Lower leg skin (tissue), 4 donors: Measurements from ENCODE around the gene ZBTB16. TPM values are rescaled to one million over a fixed set of nuclear protein-coding genes. Genes with fewer than 3 reads are reported as not detected.

Experiments
- DNase-seq, 2 donors: peaks; one replicate each; pipeline ENCODE4 v3.0.0-alpha.2; 2019; ENCODE audit warnings: low spot score in 2 of 2
- H3K4me3 ChIP-seq: fragments of 200-600 bp; sonication (generic); 2 replicates; pipeline ENCODE4 v1.5.1; 2017; ENCODE audit warnings: mild to moderate bottlenecking, low read depth; ENCODE audit not compliant: poor library complexity, severe bottlenecking
- POLR2A ChIP-seq, 2 donors: fragments of 450-650 bp; IDR thresholded peaks; one replicate each; pipeline ENCODE4 v1.6.1; 2016 to 2017; ENCODE audit warnings: antibody characterized with exemption in 2 of 2, mild to moderate bottlenecking in 1 of 2, moderate library complexity in 1 of 2
- WGBS, 2 donors: methylation state at CpG; one replicate each; pipeline ENCODE4 v1.1.5; 2018; 5-methylcytosine and 5-hydroxymethylcytosine counted together
- intact Hi-C: fragments of 100-400 bp; cut with DNase I; formaldehyde crosslinking; loops from one replicate; pipeline ENCODE4 v1.15.0; 2023; ENCODE audit warnings: low total_unique reads
- total RNA-seq, 4 donors: library from RNA; depleted of rRNA; stranded (reverse); fragments of >200 nt; gene quantifications; one replicate each; pipeline ENCODE4 v1.1.0, GENCODE V29; 2016
- TF ChIP-seq, protein P1 (sequence below), 3 donors: fragments of 450-650 bp; IDR thresholded peaks; one replicate each; pipeline ENCODE4 v1.5.1; 2016; ENCODE audit warnings: antibody characterized with exemption in 3 of 3, mild to moderate bottlenecking in 3 of 3, moderate library complexity in 2 of 3

The ZBTB16 gene
- total RNA-seq, 4 donors from 2014 or later = 167 to 369 (median 233) TPM

DNA sequence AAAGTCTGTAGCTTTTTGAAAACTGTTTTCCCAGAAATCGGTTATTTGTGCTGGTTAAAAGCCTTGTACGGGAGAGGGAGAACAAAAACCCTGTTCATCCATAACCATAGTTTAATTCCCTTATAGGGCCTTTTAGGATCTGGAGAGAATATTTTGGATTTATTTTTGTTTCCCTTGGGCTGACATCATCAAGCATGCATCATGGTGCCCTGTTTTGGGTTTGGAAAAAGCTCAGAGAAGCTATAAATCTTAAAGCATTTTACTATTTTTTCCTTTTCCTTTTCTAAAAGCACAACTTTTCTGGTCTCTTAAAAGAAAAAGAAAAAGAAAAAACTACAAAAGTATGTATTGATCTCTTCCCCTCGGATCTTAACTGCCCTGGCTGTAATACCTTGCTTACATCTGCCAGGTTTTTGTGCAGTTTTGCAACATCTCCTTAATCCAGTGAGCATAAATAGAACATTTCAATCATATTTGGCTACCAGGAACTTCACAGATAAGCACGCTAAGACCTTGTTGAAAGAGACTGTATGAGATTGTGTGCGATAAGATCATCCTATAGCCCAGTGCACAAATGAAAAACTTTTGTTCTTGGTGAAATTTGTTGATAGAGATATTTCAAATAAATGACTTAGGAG lies 88.0 kb downstream of the ZBTB16 start:
- DNase-seq = no peak
- H3K4me3 ChIP-seq = no peak overlapping the region
- intact Hi-C loops = loop anchor here (10.0 kb wide), 1 partner anchor 73 kb away; no protein-coding TSS in a partner anchor
- TF ChIP-seq, protein P1, sequence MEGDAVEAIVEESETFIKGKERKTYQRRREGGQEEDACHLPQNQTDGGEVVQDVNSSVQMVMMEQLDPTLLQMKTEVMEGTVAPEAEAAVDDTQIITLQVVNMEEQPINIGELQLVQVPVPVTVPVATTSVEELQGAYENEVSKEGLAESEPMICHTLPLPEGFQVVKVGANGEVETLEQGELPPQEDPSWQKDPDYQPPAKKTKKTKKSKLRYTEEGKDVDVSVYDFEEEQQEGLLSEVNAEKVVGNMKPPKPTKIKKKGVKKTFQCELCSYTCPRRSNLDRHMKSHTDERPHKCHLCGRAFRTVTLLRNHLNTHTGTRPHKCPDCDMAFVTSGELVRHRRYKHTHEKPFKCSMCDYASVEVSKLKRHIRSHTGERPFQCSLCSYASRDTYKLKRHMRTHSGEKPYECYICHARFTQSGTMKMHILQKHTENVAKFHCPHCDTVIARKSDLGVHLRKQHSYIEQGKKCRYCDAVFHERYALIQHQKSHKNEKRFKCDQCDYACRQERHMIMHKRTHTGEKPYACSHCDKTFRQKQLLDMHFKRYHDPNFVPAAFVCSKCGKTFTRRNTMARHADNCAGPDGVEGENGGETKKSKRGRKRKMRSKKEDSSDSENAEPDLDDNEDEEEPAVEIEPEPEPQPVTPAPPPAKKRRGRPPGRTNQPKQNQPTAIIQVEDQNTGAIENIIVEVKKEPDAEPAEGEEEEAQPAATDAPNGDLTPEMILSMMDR (IDR thresholded peaks at IDR 0.05) = no peak
- 56 to 57% methylated on average over 5 of the region's 5 CpGs for WGBS, 2 donors

- intact Hi-C loops = loop anchor here (10.0 kb wide), 1 partner anchor 73 kb away; no protein-coding TSS in a partner anchor
- TF ChIP-seq, protein P1 (IDR thresholded peaks at IDR 0.05) = no peak
- no peak for TF ChIP-seq POLR2A (IDR thresholded peaks at IDR 0.05)
- no peak for DNase-seq
- WGBS, 2 donors = 58 to 60% methylated on average over 5 of the region's 5 CpGs
- no peak overlapping the region for H3K4me3 ChIP-seq
Observed at GRCh38 chr11:114148013-114148382, 88.5 kb downstream of the ZBTB16 start.

DNA sequence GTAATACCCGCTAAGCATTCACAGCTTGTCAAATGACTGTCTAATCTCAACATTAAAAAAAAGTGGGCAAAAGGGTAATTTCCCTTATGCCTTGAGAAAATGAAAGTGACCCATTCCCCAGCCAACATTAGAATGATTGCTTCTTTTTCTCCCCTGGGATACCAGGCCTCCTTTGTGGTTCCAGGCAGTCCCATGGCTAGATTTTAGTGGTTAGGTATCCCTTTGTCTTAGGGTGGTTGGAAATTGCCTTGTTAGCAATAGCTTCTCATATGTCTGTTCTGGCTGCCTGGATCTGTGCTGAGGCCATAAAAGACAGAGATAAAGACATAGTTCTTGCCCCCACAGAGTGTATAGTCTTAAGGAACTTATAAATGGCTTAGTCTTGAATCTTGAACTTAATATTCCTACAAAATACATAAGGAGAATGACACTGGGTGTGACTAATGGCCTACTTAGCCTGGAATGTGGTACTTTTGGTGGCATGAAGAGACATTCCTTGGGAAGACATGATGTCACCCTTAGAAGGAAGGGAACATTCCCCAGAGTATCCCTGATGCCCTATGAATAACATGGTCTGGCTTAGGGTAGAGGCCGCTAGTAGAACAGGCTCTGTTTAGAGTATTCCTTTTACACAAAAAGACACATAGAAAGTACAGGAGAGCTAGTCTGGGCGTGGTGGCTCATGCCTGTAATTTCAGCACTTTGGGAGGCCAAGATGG lies 90.3 kb downstream of the ZBTB16 start:
- H3K4me3 ChIP-seq = no peak overlapping the region
- TF ChIP-seq, protein P1 (IDR thresholded peaks at IDR 0.05) = no peak
- no peak for TF ChIP-seq POLR2A (IDR thresholded peaks at IDR 0.05)
- WGBS, 2 donors = 91 to 94% methylated on average over 3 of the region's 3 CpGs
- intact Hi-C loops = loop anchor here (10.0 kb wide), 1 partner anchor 75 kb away; no protein-coding TSS in a partner anchor
- no peak for DNase-seq

- WGBS, 2 donors = 85 to 92% methylated on average over 6 of the region's 6 CpGs
- H3K4me3 ChIP-seq = no peak overlapping the region
- intact Hi-C loops = no loop called here
- DNase-seq = no peak
- TF ChIP-seq, protein P1 (IDR thresholded peaks at IDR 0.05) = no peak
- TF ChIP-seq POLR2A (IDR thresholded peaks at IDR 0.05) = no peak
Observed at GRCh38 chr11:114150671-114151070, 91.2 kb downstream of the ZBTB16 start.

- no peak overlapping the region for H3K4me3 ChIP-seq
- DNase-seq = no peak
- 90 to 96% methylated on average over 2 of the region's 2 CpGs for WGBS, 2 donors
- intact Hi-C loops = no loop called here
- no peak for TF ChIP-seq POLR2A (IDR thresholded peaks at IDR 0.05)
- TF ChIP-seq, protein P1 (IDR thresholded peaks at IDR 0.05) = no peak
Observed at GRCh38 chr11:114151631-114152030, 92.1 kb downstream of the ZBTB16 start.
